ENCODE results near the gene C9orf50. TPM values are rescaled to one million over a fixed set of nuclear protein-coding genes. Genes with fewer than 3 reads are reported as not detected.

The C9orf50 gene
- total and polyA plus RNA-seq, 2 experiments from 2014 or later, result not detected

DNA sequence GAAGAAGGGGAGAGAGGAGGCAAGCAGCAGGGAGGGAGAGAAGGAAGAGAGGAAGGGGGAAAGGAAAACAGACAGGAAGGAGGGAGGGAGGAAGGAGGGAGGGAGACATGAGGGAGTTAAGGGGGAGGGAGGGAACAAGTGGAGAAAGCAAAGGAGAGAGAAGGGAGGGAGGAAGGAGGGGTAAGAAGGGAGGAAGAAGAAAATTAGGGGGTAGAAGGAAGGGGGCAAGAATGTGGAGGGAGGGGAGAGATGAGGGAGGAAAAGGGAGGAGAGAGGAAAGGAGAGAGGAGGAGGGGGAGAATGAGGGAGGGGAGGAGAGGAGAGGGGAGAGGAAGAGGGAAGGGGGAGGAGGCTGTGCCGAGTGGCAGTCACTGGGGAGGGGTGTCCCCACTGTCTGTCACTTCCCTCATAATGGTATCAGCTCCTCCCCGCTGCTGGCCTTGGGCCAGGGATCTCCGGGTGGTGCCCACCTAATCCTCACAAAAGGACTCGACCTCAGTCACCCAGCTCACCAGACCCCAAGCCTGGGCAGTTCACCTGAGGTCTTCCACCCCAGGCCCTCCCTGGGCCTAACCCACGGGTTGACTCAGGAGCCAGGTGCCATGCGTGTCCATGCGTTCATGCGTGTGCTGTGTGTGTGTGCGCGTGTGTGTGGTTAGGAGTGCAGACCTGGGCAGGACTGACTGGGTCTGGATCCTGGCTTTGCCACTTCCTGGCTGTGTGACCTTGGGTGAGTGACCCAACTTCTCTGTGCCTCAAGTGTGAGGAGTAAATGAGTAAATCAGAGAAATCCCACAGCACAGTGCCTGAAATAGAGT is 18.1 kb downstream of the C9orf50 start:
- H3K27ac Mint-ChIP-seq, result no peak overlapping the region
- no peak overlapping the region for H3K4me3 ChIP-seq
- H3K4me2 ChIP-seq, result 0 out of 2 replicates have a peak overlapping the region, but pooled peaks have one; percentile 26
- peaks cover 28% of the 10 kb centered on the region for H3K4me1 Mint-ChIP-seq
- TF ChIP-seq CREB1 (CRISPR knock-in tag; IDR thresholded peaks at IDR 0.05; ENCODE audit: low read depth) (no peak), ZNF331 (CRISPR knock-in tag; IDR thresholded peaks at IDR 0.05; ENCODE audit: low read depth) (no peak), ETS1 (IDR thresholded peaks at IDR 0.05) (no peak), REST (IDR thresholded peaks at IDR 0.05; ENCODE audit: unreplicated experiment) (no peak), POLR2AphosphoS5 (IDR thresholded peaks at IDR 0.05; ENCODE audit: low read depth) (no peak), EZH2phosphoT487 (IDR thresholded peaks at IDR 0.05; ENCODE audit: unreplicated experiment) (no peak), JUNB (IDR thresholded peaks at IDR 0.05; ENCODE audit: unreplicated experiment) (no peak), NANOG (IDR thresholded peaks at IDR 0.05; ENCODE audit: borderline replicate concordance) (no peak), EZH2 (IDR thresholded peaks at IDR 0.05; ENCODE audit: low read depth, unreplicated experiment) (no peak), ZNF114 (CRISPR knock-in tag; IDR thresholded peaks at IDR 0.05) (no peak), STAT1 (IDR thresholded peaks at IDR 0.05; ENCODE audit: unreplicated experiment) (no peak)
- TF ChIP-seq, protein P1, sequence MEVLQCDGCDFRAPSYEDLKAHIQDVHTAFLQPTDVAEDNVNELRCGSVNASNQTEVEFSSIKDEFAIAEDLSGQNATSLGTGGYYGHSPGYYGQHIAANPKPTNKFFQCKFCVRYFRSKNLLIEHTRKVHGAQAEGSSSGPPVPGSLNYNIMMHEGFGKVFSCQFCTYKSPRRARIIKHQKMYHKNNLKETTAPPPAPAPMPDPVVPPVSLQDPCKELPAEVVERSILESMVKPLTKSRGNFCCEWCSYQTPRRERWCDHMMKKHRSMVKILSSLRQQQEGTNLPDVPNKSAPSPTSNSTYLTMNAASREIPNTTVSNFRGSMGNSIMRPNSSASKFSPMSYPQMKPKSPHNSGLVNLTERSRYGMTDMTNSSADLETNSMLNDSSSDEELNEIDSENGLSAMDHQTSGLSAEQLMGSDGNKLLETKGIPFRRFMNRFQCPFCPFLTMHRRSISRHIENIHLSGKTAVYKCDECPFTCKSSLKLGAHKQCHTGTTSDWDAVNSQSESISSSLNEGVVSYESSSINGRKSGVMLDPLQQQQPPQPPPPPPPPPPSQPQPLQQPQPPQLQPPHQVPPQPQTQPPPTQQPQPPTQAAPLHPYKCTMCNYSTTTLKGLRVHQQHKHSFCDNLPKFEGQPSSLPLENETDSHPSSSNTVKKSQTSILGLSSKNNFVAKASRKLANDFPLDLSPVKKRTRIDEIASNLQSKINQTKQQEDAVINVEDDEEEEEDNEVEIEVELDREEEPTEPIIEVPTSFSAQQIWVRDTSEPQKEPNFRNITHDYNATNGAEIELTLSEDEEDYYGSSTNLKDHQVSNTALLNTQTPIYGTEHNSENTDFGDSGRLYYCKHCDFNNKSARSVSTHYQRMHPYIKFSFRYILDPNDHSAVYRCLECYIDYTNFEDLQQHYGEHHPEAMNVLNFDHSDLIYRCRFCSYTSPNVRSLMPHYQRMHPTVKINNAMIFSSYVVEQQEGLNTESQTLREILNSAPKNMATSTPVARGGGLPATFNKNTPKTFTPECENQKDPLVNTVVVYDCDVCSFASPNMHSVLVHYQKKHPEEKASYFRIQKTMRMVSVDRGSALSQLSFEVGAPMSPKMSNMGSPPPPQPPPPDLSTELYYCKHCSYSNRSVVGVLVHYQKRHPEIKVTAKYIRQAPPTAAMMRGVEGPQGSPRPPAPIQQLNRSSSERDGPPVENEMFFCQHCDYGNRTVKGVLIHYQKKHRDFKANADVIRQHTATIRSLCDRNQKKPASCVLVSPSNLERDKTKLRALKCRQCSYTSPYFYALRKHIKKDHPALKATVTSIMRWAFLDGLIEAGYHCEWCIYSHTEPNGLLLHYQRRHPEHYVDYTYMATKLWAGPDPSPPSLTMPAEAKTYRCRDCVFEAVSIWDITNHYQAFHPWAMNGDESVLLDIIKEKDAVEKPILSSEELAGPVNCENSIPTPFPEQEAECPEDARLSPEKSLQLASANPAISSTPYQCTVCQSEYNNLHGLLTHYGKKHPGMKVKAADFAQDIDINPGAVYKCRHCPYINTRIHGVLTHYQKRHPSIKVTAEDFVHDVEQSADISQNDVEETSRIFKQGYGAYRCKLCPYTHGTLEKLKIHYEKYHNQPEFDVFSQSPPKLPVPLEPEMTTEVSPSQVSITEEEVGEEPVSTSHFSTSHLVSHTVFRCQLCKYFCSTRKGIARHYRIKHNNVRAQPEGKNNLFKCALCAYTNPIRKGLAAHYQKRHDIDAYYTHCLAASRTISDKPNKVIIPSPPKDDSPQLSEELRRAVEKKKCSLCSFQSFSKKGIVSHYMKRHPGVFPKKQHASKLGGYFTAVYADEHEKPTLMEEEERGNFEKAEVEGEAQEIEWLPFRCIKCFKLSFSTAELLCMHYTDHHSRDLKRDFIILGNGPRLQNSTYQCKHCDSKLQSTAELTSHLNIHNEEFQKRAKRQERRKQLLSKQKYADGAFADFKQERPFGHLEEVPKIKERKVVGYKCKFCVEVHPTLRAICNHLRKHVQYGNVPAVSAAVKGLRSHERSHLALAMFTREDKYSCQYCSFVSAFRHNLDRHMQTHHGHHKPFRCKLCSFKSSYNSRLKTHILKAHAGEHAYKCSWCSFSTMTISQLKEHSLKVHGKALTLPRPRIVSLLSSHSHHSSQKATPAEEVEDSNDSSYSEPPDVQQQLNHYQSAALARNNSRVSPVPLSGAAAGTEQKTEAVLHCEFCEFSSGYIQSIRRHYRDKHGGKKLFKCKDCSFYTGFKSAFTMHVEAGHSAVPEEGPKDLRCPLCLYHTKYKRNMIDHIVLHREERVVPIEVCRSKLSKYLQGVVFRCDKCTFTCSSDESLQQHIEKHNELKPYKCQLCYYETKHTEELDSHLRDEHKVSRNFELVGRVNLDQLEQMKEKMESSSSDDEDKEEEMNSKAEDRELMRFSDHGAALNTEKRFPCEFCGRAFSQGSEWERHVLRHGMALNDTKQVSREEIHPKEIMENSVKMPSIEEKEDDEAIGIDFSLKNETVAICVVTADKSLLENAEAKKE (CRISPR knock-in tag; IDR thresholded peaks at IDR 0.05), result no peak
- TF ChIP-seq, protein P2, sequence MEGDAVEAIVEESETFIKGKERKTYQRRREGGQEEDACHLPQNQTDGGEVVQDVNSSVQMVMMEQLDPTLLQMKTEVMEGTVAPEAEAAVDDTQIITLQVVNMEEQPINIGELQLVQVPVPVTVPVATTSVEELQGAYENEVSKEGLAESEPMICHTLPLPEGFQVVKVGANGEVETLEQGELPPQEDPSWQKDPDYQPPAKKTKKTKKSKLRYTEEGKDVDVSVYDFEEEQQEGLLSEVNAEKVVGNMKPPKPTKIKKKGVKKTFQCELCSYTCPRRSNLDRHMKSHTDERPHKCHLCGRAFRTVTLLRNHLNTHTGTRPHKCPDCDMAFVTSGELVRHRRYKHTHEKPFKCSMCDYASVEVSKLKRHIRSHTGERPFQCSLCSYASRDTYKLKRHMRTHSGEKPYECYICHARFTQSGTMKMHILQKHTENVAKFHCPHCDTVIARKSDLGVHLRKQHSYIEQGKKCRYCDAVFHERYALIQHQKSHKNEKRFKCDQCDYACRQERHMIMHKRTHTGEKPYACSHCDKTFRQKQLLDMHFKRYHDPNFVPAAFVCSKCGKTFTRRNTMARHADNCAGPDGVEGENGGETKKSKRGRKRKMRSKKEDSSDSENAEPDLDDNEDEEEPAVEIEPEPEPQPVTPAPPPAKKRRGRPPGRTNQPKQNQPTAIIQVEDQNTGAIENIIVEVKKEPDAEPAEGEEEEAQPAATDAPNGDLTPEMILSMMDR (conservative IDR thresholded peaks at IDR 0.05; ENCODE audit: low read depth in 2 of 2), result no peak
- H3K79me2 ChIP-seq (replicated peaks; ENCODE audit: insufficient read depth), result no peaks in the 10 kb centered on the region
- H3K27me3 ChIP-seq (ENCODE audit: insufficient read depth), result peaks cover 18% of the 10 kb centered on the region
- no peaks in the 10 kb centered on the region for H3K9me2 ChIP-seq (ENCODE audit: insufficient read depth)
- no peak overlapping the region; the same call in 2 of the 3 replicates for H3K4me3 Mint-ChIP-seq
- peaks cover 32% of the 10 kb centered on the region for H3K27me3 Mint-ChIP-seq (ENCODE audit: insufficient read depth, low read depth, poor library complexity)
- H3K27ac ChIP-seq (ENCODE audit: low read depth), result no peak overlapping the region
- no peaks in the 10 kb centered on the region for H3K36me3 Mint-ChIP-seq (ENCODE audit: low read depth)
- ATAC-seq, result no peak
- H3K4me1 ChIP-seq (ENCODE audit: insufficient read depth), result peaks cover 33% of the 10 kb centered on the region
- H3F3A ChIP-seq (replicated peaks; ENCODE audit: low read depth), result 0 out of 2 replicates have a peak, but pooled peaks cover 4% of the 10 kb centered on the region
- H2AFZ ChIP-seq, result no peak overlapping the region
- H3K9me3 Mint-ChIP-seq, result no peaks in the 10 kb centered on the region
- H4K20me1 ChIP-seq (replicated peaks; ENCODE audit: insufficient read depth), result no peaks in the 10 kb centered on the region
- DNase-seq (ENCODE audit: low spot score), result peak; percentile 74
- no peaks in the 10 kb centered on the region for H3K36me3 ChIP-seq (ENCODE audit: insufficient read depth)

Measured in GM23338 (cell line).